ENCODE results near the gene SERPIND1.
"Not testable (repeated sequence)": the region's sequence is repeated elsewhere in the genome, so short reads cannot be mapped to it uniquely, and the experiment has no call there.

SERPIND1 gene

GRCh38 chr22:20807315-20807752, 33.4 kb downstream of the SERPIND1 start:
- no peak for DNase-seq (ENCODE audit: low read depth, low spot score)
- H3K4me3 ChIP-seq (ENCODE audit: low read length), result no peak overlapping the region

GRCh38 chr22:20808844-20809243, 34.9 kb downstream of the SERPIND1 start:
- no peak overlapping the region for H3K4me3 ChIP-seq (ENCODE audit: low read length)
- DNase-seq (ENCODE audit: low read depth, low spot score), result no peak

GRCh38 chr22:20809538-20810185, 35.7 kb downstream of the SERPIND1 start:
- H3K4me3 ChIP-seq (ENCODE audit: low read length), result no peak overlapping the region

GRCh38 chr22:20810645-20811044, 36.7 kb downstream of the SERPIND1 start:
- H3K4me3 ChIP-seq (ENCODE audit: low read length), result no peak overlapping the region; the same call in 1 of the 2 replicates
- DNase-seq (ENCODE audit: low read depth, low spot score), result peak; percentile 93

More at GRCh38 chr22:20809538-20810185, 35.7 kb downstream of the SERPIND1 start:
- DNase-seq (ENCODE audit: low read depth, low spot score), result no peak

- H3K4me3 ChIP-seq (ENCODE audit: low read length), result no peak overlapping the region
- peak; percentile 39 for DNase-seq (ENCODE audit: low read depth, low spot score)
Measured at GRCh38 chr22:20811171-20811570, 37.3 kb downstream of the SERPIND1 start.

GRCh38 chr22:20811971-20812660, 38.2 kb downstream of the SERPIND1 start:
- no peak for DNase-seq (ENCODE audit: low read depth, low spot score)
- no peak overlapping the region for H3K4me3 ChIP-seq (ENCODE audit: low read length)

GRCh38 chr22:20813056-20813455, 39.1 kb downstream of the SERPIND1 start:
- no peak overlapping the region for H3K4me3 ChIP-seq (ENCODE audit: low read length)
- DNase-seq (ENCODE audit: low read depth, low spot score), result no peak

GRCh38 chr22:20814221-20814808, 40.4 kb downstream of the SERPIND1 start:
- DNase-seq (ENCODE audit: low read depth, low spot score), result no peak
- no peak overlapping the region for H3K4me3 ChIP-seq (ENCODE audit: low read length)

- no peak overlapping the region for H3K4me3 ChIP-seq (ENCODE audit: low read length)
- DNase-seq (ENCODE audit: low read depth, low spot score), result no peak
Measured at GRCh38 chr22:20815477-20816050, 41.7 kb downstream of the SERPIND1 start.

- DNase-seq (ENCODE audit: low read depth, low spot score), result no peak
- no peak overlapping the region for H3K4me3 ChIP-seq (ENCODE audit: low read length)
Measured at GRCh38 chr22:20816559-20816958, 42.6 kb downstream of the SERPIND1 start.

- no peak overlapping the region for H3K4me3 ChIP-seq (ENCODE audit: low read length)
- no peak for DNase-seq (ENCODE audit: low read depth, low spot score)
Measured at GRCh38 chr22:20818471-20818870, 44.6 kb downstream of the SERPIND1 start.

GRCh38 chr22:20819471-20819870, 45.6 kb downstream of the SERPIND1 start:
- DNase-seq (ENCODE audit: low read depth, low spot score), result no peak
- no peak overlapping the region for H3K4me3 ChIP-seq (ENCODE audit: low read length)

GRCh38 chr22:20821717-20822239, 47.9 kb downstream of the SERPIND1 start:
- DNase-seq (ENCODE audit: low read depth, low spot score); H3K4me3 ChIP-seq (ENCODE audit: low read length): not testable (repeated sequence)

GRCh38 chr22:20822240-20822639, 48.3 kb downstream of the SERPIND1 start:
- DNase-seq (ENCODE audit: low read depth, low spot score), result no peak
- H3K4me3 ChIP-seq (ENCODE audit: low read length), result no peak overlapping the region

- H3K4me3 ChIP-seq (ENCODE audit: low read length), result no peak overlapping the region
- no peak for DNase-seq (ENCODE audit: low read depth, low spot score)
Measured at GRCh38 chr22:20823264-20823663, 49.4 kb downstream of the SERPIND1 start.

GRCh38 chr22:20825216-20825615, 51.3 kb downstream of the SERPIND1 start:
- not testable (repeated sequence) for H3K4me3 ChIP-seq (ENCODE audit: low read length); DNase-seq (ENCODE audit: low read depth, low spot score)

GRCh38 chr22:20825624-20826023, 51.7 kb downstream of the SERPIND1 start:
- no peak overlapping the region for H3K4me3 ChIP-seq (ENCODE audit: low read length)
- DNase-seq (ENCODE audit: low read depth, low spot score), result no peak

GRCh38 chr22:20826373-20827152, 52.6 kb downstream of the SERPIND1 start:
- H3K4me3 ChIP-seq (ENCODE audit: low read length), result not testable (repeated sequence)

More at GRCh38 chr22:20826373-20827152, 52.6 kb downstream of the SERPIND1 start:
- not testable (repeated sequence) for DNase-seq (ENCODE audit: low read depth, low spot score)
